ENCODE measurements around the gene CNTNAP2.

DNA sequence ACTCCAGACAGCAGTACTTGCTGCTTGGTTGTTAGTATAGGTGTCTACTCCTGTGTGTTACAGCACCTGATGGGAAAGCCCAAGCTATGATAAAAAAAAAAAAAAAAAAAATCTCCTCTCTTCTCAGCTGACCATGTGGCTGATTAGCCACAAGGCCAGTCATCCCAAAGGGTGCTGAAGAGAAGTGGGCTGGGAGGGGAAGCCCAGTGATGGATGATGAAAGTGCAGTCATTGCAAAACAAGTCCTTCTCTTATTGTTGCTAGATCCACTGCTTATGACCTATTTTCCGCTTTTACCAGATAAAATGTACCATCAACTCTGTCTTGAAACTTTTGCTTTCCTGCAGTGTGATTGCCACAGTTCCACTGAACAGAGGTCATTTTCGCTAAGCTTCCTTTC, 1381.5 kb downstream of the CNTNAP2 start:
- TF ChIP-seq, protein P1, sequence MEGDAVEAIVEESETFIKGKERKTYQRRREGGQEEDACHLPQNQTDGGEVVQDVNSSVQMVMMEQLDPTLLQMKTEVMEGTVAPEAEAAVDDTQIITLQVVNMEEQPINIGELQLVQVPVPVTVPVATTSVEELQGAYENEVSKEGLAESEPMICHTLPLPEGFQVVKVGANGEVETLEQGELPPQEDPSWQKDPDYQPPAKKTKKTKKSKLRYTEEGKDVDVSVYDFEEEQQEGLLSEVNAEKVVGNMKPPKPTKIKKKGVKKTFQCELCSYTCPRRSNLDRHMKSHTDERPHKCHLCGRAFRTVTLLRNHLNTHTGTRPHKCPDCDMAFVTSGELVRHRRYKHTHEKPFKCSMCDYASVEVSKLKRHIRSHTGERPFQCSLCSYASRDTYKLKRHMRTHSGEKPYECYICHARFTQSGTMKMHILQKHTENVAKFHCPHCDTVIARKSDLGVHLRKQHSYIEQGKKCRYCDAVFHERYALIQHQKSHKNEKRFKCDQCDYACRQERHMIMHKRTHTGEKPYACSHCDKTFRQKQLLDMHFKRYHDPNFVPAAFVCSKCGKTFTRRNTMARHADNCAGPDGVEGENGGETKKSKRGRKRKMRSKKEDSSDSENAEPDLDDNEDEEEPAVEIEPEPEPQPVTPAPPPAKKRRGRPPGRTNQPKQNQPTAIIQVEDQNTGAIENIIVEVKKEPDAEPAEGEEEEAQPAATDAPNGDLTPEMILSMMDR (conservative IDR thresholded peaks at IDR 0.05 in 1 of 2, IDR thresholded peaks at IDR 0.05 in 1 of 2; ENCODE audit: low read depth in 1 of 2, low read length in 2 of 2): no peak
- no peak for TF ChIP-seq EZH2 (IDR thresholded peaks at IDR 0.05; ENCODE audit: low read length, missing control alignments)

All from fibroblast of lung (primary cell).